Endothelial cell of umbilical vein (primary cell): Measurements from ENCODE around the gene ANKS1B. TPM values are rescaled to one million over a fixed set of nuclear protein-coding genes. Genes with fewer than 3 reads are reported as not detected.

Experiments
- BruUV-seq: library from RNA; stranded (reverse); fragments of 400-500 nt; replicated peaks from 2 replicates; lab custom pipeline; 2021; lab: Mats Ljungman, UMichigan
- CTCF ChIA-PET: fragments of 300-600, 350-600 bp; sonication (Branson Sonifier 250); formaldehyde crosslinking; loops from one replicate; lab custom pipeline; 2021; ENCODE audit warnings: antibody characterized with exemption, inconsistent platforms; lab: Charles Lee
- POLR2A ChIA-PET: fragments of 300-600, 350-600 bp; sonication (Branson Sonifier 250); formaldehyde crosslinking; loops from one replicate; lab custom pipeline; 2021; ENCODE audit warnings: antibody characterized with exemption, inconsistent platforms; lab: Charles Lee
- DNase-seq: peaks from one replicate; pipeline ENCODE4 v3.0.0-alpha.2; 2011; ENCODE audit warnings: low read depth, low spot score
- FAIRE-seq: peaks from 2 replicates; lab custom pipeline; 2011; peaks lifted over from hg19 to GRCh38; lab: Jason Lieb, UNC
- H2AFZ ChIP-seq: 2 replicates; pipeline ENCODE4 v1.6.0; 2012; ENCODE audit warnings: low read depth, low read length, control low read depth, inconsistent platforms
- H3K27ac ChIP-seq: 2 replicates; pipeline ENCODE4 v1.5.1; 2011; ENCODE audit warnings: low read depth, mild to moderate bottlenecking, control low read depth, low read length, moderate library complexity; ENCODE audit not compliant: insufficient read depth
- H3K27me3 ChIP-seq, 2 experiments: 2 replicates each; pipeline versions ENCODE4 v1.6.0 to v1.6.1; 2011; ENCODE audit warnings: low read length in 2 of 2, mixed read lengths in 1 of 2; ENCODE audit not compliant: control insufficient read depth in 2 of 2, insufficient read depth in 2 of 2
- H3K36me3 ChIP-seq, 2 experiments: 2 replicates in 1 of 2; 3 replicates in 1 of 2; pipeline ENCODE4 v1.5.1; 2011; ENCODE audit warnings: low read length in 2 of 2, mild to moderate bottlenecking in 1 of 2, moderate library complexity in 1 of 2; ENCODE audit not compliant: control insufficient read depth in 2 of 2, insufficient read depth in 2 of 2; ENCODE audit errors: extremely low read depth in 1 of 2
- H3K4me1 ChIP-seq: 3 replicates; pipeline ENCODE4 v1.5.1; 2011; ENCODE audit warnings: mild to moderate bottlenecking, low read length; ENCODE audit not compliant: control insufficient read depth, insufficient read depth; ENCODE audit errors: extremely low read depth
- H3K4me2 ChIP-seq: 2 replicates; pipeline ENCODE4 v1.6.1; 2011; ENCODE audit warnings: low read length, control low read depth, mixed read lengths; ENCODE audit not compliant: insufficient read depth
- H3K4me3 ChIP-seq, 3 experiments: fragments of 200-600 bp in 1 of 3; sonication (generic), shearing (Covaris generic) in 1 of 3; replicated peaks in 1 of 3; 2 replicates each; pipeline ENCODE4 v1.5.1; 2011 to 2016; ENCODE audit warnings: control low read depth in 3 of 3, low read length in 3 of 3, mild to moderate bottlenecking in 2 of 3, inconsistent platforms in 1 of 3, low read depth in 1 of 3, moderate library complexity in 1 of 3; ENCODE audit not compliant: insufficient read depth in 1 of 3
- H3K79me2 ChIP-seq: 2 replicates; pipeline ENCODE4 v1.6.0; 2012; ENCODE audit warnings: low read length, inconsistent platforms; ENCODE audit not compliant: control insufficient read depth, insufficient read depth
- H3K9ac ChIP-seq: replicated peaks from 2 replicates; pipeline ENCODE3; 2011; ENCODE audit warnings: low read length, control low read depth; ENCODE audit not compliant: insufficient read depth; ENCODE audit errors: extremely low read depth
- H3K9me1 ChIP-seq: replicated peaks from 3 replicates; pipeline ENCODE4 v1.6.0; 2011; ENCODE audit warnings: mild to moderate bottlenecking, low read length; ENCODE audit not compliant: control insufficient read depth, insufficient read depth; ENCODE audit errors: extremely low read depth
- H3K9me3 ChIP-seq: replicated peaks from 2 replicates; pipeline ENCODE4 v1.5.1; 2012; ENCODE audit warnings: low read length, inconsistent platforms; ENCODE audit not compliant: control insufficient read depth, insufficient read depth
- H4K20me1 ChIP-seq: replicated peaks from 2 replicates; pipeline ENCODE3; 2011; ENCODE audit warnings: mild to moderate bottlenecking, low read length; ENCODE audit not compliant: control insufficient read depth, insufficient read depth; ENCODE audit errors: extremely low read depth
- CTCF ChIP-seq, 2 donors: IDR thresholded peaks; 1 replicate in 1 of 2; 2 replicates in 1 of 2; pipeline ENCODE4 v1.5.1; 2011; ENCODE audit warnings: low read length in 2 of 2, mild to moderate bottlenecking in 2 of 2, moderate library complexity in 2 of 2, control low read depth in 1 of 2, inconsistent platforms in 1 of 2, low read depth in 1 of 2; ENCODE audit not compliant: insufficient read depth in 1 of 2; ENCODE audit errors: extremely low read depth in 1 of 2
- EZH2 ChIP-seq: IDR thresholded peaks from 2 replicates; pipeline ENCODE4 v1.6.1; 2012; ENCODE audit warnings: borderline replicate concordance, low read depth, mild to moderate bottlenecking, moderate library complexity, low read length, inconsistent platforms; ENCODE audit not compliant: severe bottlenecking
- FOS ChIP-seq: IDR thresholded peaks from 2 replicates; pipeline ENCODE4 v1.6.1; 2011; ENCODE audit warnings: mild to moderate bottlenecking, low read length, moderate library complexity, borderline replicate concordance; ENCODE audit not compliant: insufficient read depth
- GATA2 ChIP-seq: IDR thresholded peaks from 2 replicates; pipeline ENCODE4 v1.7.0; 2011; ENCODE audit warnings: low read depth, mild to moderate bottlenecking, moderate library complexity, mixed read lengths, low read length; ENCODE audit not compliant: insufficient read length, insufficient read depth
- JUN ChIP-seq: IDR thresholded peaks from 2 replicates; pipeline ENCODE4 v1.6.1; 2011; ENCODE audit warnings: borderline replicate concordance, low read depth; ENCODE audit not compliant: insufficient read length, insufficient read depth
- MAX ChIP-seq: IDR thresholded peaks from 2 replicates; pipeline ENCODE4 v1.6.1; 2011; ENCODE audit not compliant: insufficient read depth, insufficient read length
- MYC ChIP-seq: IDR thresholded peaks from one replicate; pipeline ENCODE4 v1.6.1; 2011; ENCODE audit warnings: mild to moderate bottlenecking, low read depth, low read length
- POLR2A ChIP-seq: IDR thresholded peaks from 2 replicates; pipeline ENCODE4 v1.6.1; 2012; ENCODE audit warnings: low read depth, mild to moderate bottlenecking, control low read depth, low read length
- POLR2AphosphoS5 ChIP-seq: IDR thresholded peaks from 2 replicates; pipeline ENCODE4 v1.6.1; 2012; ENCODE audit warnings: low read depth, mild to moderate bottlenecking, control low read depth, low read length, moderate library complexity; ENCODE audit not compliant: insufficient read depth
- dilution Hi-C: fragments of 300-500 bp; cut with MboI; formaldehyde crosslinking; loops from one replicate; pipeline ENCODE4 v1.15.0; 2019; ENCODE audit warnings: low sequenced_read_pairs; ENCODE audit not compliant: extremely low pct_ligation_motif_present
- intact Hi-C: fragments of 100-400 bp; cut with micrococcal nuclease; formaldehyde crosslinking; loops from one replicate; pipeline ENCODE4 v1.10.0; 2022
- polyA plus RNA-seq, 4 experiments: library from polyadenylated mRNA; depleted of rRNA in 3 of 4; stranded (reverse) in 3 of 4; unstranded in 1 of 4; fragments of >200 nt; gene quantifications; 2 replicates each; pipeline versions ENCODE4 v1.2.1 to v1.2.3, GENCODE V29; 2011 to 2012; ENCODE audit warnings: missing spikeins in 1 of 4
- total RNA-seq: library from RNA; stranded (reverse); gene quantifications from 2 replicates; pipeline ENCODE4 v1.2.3, GENCODE V29; 2021

The ANKS1B gene
- total and polyA plus RNA-seq, 2 donors (not counting 3 experiments of a cell fraction or from before 2014, with no cell fraction given): 0.15 to 0.38 TPM

DNA sequence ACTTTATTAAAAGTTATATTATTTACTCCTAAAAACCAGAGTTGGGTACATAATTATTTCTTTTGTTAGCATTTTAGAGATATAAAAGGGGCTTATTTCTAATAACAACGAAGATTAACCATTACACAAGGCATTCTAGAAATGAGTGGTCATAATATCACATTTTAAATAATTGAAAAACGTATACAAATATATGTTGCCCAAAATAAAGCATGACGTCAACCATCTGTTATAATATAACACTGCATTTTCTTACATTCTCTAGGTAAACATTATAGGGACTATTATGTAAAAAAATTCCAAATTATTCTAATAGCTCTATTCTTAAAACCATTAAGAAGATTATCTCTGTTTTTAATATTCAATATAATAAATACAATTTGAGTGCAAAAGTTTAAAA is 792.2 kb downstream of the ANKS1B start:
- Histone ChIP-seq H3K9me3 (peaks cover 2% of the 10 kb centered on the region), H3K27me3 (no peaks in the 10 kb centered on the region), H3K9ac (no peak overlapping the region), H4K20me1 (no peaks in the 10 kb centered on the region), H2AFZ (no peak overlapping the region), H3K79me2 (no peaks in the 10 kb centered on the region), H3K9me1 (no peaks in the 10 kb centered on the region), H3K36me3 (no peaks in the 10 kb centered on the region), H3K4me2 (no peak overlapping the region), H3K27ac (no peak overlapping the region), H3K4me3 (no peak overlapping the region), H3K4me1 (no peaks in the 10 kb centered on the region)
- ChIA-PET POLR2A (no interaction called here), CTCF (no interaction called here)
- DNase-seq (no peak), FAIRE-seq (no peak)
- dilution Hi-C loops: no loop called here
- BruUV-seq: no TSS peak
- intact Hi-C loops: no loop called here
- TF ChIP-seq MAX (no peak), POLR2A (no peak), MYC (no peak), JUN (no peak), FOS (no peak), CTCF (IDR thresholded peaks at IDR 0.05; ENCODE audit: extremely low read depth in 1 of 2, insufficient read depth in 1 of 2, low read depth in 1 of 2, low read length in 2 of 2) (no peak), GATA2 (no peak), POLR2AphosphoS5 (no peak), EZH2 (no peak)
